Measurements from ENCODE around the gene MICAL2. TPM values are rescaled to one million over a fixed set of nuclear protein-coding genes. Genes with fewer than 3 reads are reported as not detected.

The MICAL2 gene
- total and polyA plus RNA-seq, 10 of the 15 experiments (the other 5 are each of a cell fraction or from before 2014, with no cell fraction given) = 0.90 to 5.6 (median 2.4) TPM

- DNase-seq (ENCODE audit: low read depth, low spot score) (no peak), ATAC-seq (no peak), FAIRE-seq (no peak)
- H3K4me2 ChIP-seq (ENCODE audit: control insufficient read depth, insufficient read depth) = no peak overlapping the region
- H3K4me1 ChIP-seq (ENCODE audit: control insufficient read depth, insufficient read depth, low read length) = no peaks in the 10 kb centered on the region
- POLR2A ChIA-PET = interaction anchor here (0.6 kb wide), 1 partner anchor 883 kb away, joined by 3 read pairs; no protein-coding TSS in a partner anchor
- RAD21 ChIA-PET (ENCODE audit: unreplicated experiment) = no interaction called here
- SMC1A ChIA-PET (ENCODE audit: uncharacterized antibody, unreplicated experiment) = no interaction called here
- H2AFZ ChIP-seq (ENCODE audit: control insufficient read depth, low read depth, low read length) = no peak overlapping the region
- no peaks in the 10 kb centered on the region for H3K79me2 ChIP-seq (ENCODE audit: control insufficient read depth, insufficient read depth, low read length)
- WGBS (ENCODE audit: insufficient coverage, insufficient replicate concordance, low lambda C conversion rate, missing lambda C conversion rate) = 50% methylated on average over 4 of the region's 4 CpGs
- H3K36me3 ChIP-seq (ENCODE audit: control insufficient read depth in 2 of 2, insufficient read depth in 2 of 2, low read length in 1 of 2) = no peaks in the 10 kb centered on the region
- BruUV-seq (replicated peaks) = no TSS peak
- no peak overlapping the region for H3K27ac ChIP-seq (ENCODE audit: control insufficient read depth, insufficient read depth)
- intact Hi-C loops (cut with micrococcal nuclease; ENCODE audit: unreplicated experiment) = no loop called here
- peaks cover under 1% of the 10 kb centered on the region; the same call in 1 of the 2 replicates for H4K20me1 ChIP-seq (ENCODE audit: control insufficient read depth, insufficient read depth)
- in situ Hi-C loops (cut with MboI) = no loop called here
- no peak overlapping the region for H3K4me3 ChIP-seq
- TF ChIP-seq EGR1 (IDR thresholded peaks at IDR 0.05; ENCODE audit: borderline replicate concordance in 1 of 2, low read depth in 2 of 2, low read length in 2 of 2) = no peak
- no peak for TF ChIP-seq NRF1 (conservative IDR thresholded peaks at IDR 0.05; ENCODE audit: low read depth, low read length)
- no peak for TF ChIP-seq KLF5 (IDR thresholded peaks at IDR 0.05; ENCODE audit: partially characterized antibody)
- TF ChIP-seq SPI1 (IDR thresholded peaks at IDR 0.05; ENCODE audit: borderline replicate concordance, insufficient read depth, low read depth, low read length) = 0 out of 2 replicates have a peak, but pooled peaks have one; percentile 4
- no peak for TF ChIP-seq HDGF (IDR thresholded peaks at IDR 0.05)
- TF ChIP-seq REST (IDR thresholded peaks at IDR 0.05; ENCODE audit: low read depth, low read length) = no peak
- TF ChIP-seq NR2C1 (IDR thresholded peaks at IDR 0.05) = no peak
- no peak for TF ChIP-seq YY1 (IDR thresholded peaks at IDR 0.05; ENCODE audit: low read depth, low read length)
- CTCF ChIA-PET = interaction anchor here (1.0 to 1.6 kb wide), 3 partner anchors 25 to 155 kb away, joined by 3 to 4 read pairs (median 3); no protein-coding TSS in a partner anchor
- no peak overlapping the region for H3K9ac ChIP-seq (ENCODE audit: control insufficient read depth, insufficient read depth, low read length)
- no peaks in the 10 kb centered on the region for H3K9me3 ChIP-seq (replicated peaks; ENCODE audit: control insufficient read depth, insufficient read depth, low read length)
- no peaks in the 10 kb centered on the region for H3K27me3 ChIP-seq (replicated peaks in 1 of 2; ENCODE audit: control insufficient read depth in 2 of 2, insufficient read depth in 2 of 2, low read length in 1 of 2)
These were observed 16.1 kb downstream of the MICAL2 start for GRCh38 chr11:12126344-12127019.
